GM12873 (cell line): ENCODE data around the gene PTPRM.

Experiments used
- TF ChIP-seq, protein P1 (sequence below): IDR thresholded peaks from 2 replicates; pipeline ENCODE4 v1.5.1; 2012; ENCODE audit warnings: low read depth, mild to moderate bottlenecking, moderate library complexity, low read length, control low read depth; ENCODE audit not compliant: insufficient read depth; ENCODE audit errors: missing control alignments

Gene PTPRM

DNA sequence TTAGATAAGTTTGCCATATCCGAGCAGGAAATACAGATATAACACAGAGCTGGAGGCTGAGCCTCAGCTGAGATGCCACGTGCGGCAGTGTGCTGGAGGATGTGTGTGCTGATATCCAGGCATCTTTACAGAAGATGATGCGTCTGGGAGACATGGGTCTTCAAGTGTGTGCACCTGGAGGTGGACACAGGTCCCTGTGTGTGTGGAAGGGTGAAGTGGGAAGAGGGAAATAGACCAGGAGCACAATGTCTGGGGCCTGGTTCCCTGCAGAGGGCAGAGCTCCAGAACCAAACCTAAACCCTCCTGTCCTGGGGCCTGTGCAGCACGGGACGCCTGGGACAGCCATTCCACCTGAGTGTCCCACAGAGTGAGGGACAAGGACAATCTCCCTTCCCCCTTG, 861.8 kb downstream of the PTPRM start:
- TF ChIP-seq, protein P1, sequence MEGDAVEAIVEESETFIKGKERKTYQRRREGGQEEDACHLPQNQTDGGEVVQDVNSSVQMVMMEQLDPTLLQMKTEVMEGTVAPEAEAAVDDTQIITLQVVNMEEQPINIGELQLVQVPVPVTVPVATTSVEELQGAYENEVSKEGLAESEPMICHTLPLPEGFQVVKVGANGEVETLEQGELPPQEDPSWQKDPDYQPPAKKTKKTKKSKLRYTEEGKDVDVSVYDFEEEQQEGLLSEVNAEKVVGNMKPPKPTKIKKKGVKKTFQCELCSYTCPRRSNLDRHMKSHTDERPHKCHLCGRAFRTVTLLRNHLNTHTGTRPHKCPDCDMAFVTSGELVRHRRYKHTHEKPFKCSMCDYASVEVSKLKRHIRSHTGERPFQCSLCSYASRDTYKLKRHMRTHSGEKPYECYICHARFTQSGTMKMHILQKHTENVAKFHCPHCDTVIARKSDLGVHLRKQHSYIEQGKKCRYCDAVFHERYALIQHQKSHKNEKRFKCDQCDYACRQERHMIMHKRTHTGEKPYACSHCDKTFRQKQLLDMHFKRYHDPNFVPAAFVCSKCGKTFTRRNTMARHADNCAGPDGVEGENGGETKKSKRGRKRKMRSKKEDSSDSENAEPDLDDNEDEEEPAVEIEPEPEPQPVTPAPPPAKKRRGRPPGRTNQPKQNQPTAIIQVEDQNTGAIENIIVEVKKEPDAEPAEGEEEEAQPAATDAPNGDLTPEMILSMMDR: no peak

DNA sequence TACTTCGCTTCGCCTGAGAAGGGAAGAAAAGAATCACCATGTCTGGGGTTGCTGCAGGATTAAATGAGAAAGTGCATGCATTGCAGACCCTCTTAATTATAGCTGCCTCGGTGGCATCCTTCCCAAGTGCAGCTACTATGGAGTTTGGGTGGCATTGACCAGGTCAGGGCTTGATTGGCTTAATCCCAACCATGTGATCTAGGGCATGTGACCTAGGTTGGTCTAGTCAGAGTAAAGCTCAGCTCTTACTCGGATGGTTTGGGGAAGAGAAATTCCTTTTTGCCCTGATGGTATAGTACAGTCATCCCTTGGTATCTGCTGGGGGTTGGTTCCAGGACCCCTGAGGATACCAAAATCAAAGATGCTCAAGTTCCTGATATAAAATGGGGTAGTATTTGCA, 863.9 kb downstream of the PTPRM start:
- TF ChIP-seq, protein P1: no peak

DNA sequence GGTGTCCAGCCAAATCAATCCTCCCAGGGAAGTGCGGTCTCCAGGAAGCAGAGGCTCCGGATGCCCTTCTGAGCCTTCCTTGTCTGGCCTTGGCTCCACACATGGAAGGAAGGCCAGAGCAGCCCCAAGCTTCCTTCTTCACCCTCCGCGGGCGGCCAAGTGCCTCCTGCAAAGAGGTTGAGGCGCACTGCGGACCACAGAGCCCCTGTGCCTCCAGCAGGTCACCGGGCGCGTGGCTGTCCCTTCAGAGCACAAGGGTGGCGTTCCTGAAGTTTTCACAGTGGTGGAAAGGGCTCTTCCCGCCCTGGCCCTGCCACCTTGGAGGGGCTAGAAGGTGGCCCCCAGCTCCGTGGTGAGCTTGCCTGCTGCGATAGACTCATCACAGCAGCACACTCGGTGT, 866.2 kb downstream of the PTPRM start:
- TF ChIP-seq, protein P1: no peak

DNA sequence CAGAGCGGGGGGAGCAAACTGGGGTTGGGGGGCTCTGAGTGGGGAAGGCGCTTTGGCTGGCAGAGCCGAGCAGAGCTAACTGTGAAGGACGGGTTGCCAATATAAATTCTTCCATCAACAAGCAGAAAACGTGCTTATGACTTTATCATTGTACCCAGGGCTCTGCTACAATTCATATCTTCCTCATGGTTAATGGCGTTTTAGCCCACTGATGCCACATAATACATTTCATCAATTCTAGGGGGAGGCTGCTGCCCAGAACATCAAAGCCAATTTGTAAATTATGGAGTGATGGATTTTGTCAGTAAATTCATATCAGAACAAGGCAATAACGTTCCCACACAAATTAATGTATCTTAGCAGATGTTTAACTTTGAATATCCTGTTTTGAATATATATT, 866.7 kb downstream of the PTPRM start:
- TF ChIP-seq, protein P1: no peak

DNA sequence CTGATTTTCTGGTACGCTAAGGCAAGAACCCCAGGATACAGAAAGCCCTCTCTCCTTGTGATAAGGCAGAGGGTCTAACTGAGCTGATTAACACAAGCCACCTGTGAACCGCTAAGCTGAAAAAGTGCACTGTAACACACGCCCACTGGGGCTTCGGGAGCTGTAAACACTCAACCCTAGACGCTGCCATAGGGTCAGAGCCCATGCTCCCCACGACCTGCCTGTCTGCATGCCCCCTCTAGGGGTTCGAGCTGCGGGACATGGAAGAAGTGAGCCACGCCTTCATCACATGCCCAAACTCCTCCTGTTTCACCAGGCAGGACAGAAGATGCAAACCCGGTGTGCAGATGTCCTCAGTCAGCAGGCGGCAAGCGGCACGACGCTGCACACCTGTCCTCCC, 868.3 kb downstream of the PTPRM start:
- TF ChIP-seq, protein P1: no peak

DNA sequence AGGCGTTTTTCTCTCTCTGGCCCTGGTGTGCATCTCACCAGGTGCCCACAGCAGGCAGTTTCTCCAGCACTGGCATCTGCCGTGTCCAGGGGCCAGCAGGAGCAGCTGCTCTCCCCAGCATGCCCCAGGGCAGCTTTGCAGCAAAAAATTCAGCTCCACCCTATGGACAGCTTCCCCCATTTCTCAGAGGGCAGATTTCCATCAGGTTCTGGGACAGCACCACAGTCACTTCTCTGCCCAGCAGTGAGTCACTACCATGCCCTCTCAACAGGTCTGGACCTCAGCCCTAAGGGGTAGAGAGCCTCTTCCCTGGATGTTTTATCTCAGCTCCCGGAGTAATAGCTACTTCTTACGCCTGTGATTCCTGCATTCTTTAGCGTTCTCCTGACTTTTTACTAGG, 871.9 kb downstream of the PTPRM start:
- TF ChIP-seq, protein P1: no peak

DNA sequence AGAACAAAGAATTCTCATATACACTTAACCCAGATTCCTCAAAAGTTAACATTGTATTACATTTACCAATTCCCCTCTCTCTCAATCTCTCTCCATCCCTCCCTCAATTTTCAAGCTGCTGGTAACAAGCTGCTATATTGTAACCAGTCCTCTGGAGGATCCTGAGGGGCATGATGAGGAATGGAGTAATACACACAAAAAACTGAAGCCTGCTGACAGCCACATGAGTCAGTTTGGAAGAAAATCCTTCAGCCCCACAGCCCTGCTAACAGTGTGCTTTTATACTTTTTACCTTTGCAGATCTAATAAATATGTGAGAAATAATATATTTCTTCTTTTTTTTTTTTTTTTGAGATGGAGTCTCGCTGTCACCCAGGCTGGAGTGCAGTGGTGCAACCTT, 876.4 kb downstream of the PTPRM start:
- TF ChIP-seq, protein P1: no peak
